HK-2 (cell line): ENCODE data around the gene PARN.
A peak's percentile ranks its signal among the peaks of the same experiment; 100 is the strongest.
"Not testable (repeated sequence)": the region's sequence is repeated elsewhere in the genome, so short reads cannot be mapped to it uniquely, and the experiment has no call there.

Source experiments
- DNase-seq: peaks from one replicate; pipeline ENCODE4 v3.0.0-alpha.2; 2018; ENCODE audit not compliant: unreplicated experiment

Gene PARN

DNA sequence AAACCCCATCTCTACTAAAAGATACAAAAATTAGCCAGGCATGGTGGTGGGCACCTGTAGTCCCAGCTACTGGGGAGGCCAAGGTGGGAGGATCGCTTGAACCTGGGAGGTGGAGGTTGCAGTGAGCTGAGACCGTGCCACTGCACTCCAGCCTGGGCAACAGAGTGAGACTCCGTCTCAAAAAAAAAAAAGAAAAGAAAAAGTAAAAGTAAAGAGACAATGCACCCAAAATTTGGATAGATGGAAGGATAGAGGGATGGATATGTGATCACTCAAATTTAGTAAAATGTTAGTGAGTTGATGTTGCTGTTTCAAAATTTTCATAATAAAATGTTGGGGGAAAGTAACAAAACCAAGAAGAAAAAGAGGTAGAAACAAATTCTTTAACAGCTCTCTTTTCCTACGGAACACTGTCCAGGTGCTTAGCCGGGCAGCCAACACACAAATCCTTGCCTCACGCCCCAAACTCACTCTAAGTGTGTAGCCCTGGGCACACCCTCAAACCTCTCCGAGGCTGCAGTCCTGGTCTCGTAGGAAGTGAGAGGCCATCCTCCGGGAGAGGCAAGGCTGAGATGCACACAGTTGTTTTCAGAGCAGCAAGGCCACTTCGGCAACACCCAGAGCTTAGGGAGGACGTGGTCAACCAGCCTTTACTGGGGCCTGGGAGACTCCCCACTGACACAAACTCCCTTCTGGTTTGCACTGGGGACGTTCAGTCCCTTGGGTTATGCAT is 228.9 kb downstream of the PARN start:
- DNase-seq, result not testable (repeated sequence)

- no peak for DNase-seq
Measured at GRCh38 chr16:14400285-14400977, 229.6 kb downstream of the PARN start.

- peak; percentile 71 for DNase-seq
Measured at GRCh38 chr16:14399378-14400284, 230.4 kb downstream of the PARN start.

DNA sequence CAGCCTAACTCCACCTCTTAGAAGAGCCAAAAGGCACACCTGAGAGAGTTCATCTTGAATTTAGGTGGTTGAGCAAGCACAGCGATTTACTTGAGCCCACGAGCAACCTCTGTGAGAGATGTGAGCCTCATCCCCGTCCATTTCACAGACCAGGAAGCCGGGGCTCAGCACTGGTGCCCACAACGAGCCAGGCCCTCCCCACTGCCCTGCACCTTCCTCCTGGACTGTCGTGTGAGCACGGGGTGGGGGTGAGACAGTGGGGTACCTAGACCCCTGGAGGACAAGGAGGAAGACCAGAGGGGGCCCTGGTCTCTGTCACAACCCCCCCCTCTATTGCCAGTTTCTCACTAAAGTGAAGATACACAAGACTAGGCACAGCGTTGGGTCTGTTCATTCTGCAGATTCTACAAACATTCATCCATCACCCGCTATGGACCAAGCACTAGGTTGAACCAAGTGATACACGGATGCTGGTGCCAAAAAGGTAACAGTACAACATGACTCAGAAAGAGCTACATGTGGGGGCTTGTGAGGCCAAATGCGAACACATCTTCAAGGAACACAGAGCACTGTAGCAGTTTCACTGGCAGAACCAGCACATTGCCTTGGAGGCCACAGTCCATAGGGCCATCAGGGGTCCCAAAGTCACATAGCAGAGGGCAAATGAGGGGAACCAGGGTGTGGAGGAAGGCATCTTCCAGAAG is 231.9 kb downstream of the PARN start:
- DNase-seq, result no peak

- DNase-seq, result not testable (repeated sequence)
Measured at GRCh38 chr16:14395710-14396304, 234.3 kb downstream of the PARN start.

- DNase-seq, result no peak
Measured at GRCh38 chr16:14394834-14395233, 235.2 kb downstream of the PARN start.

GRCh38 chr16:14392960-14393359 is 237.1 kb downstream of the PARN start:
- no peak for DNase-seq

GRCh38 chr16:14389359-14389758 is 240.7 kb downstream of the PARN start:
- no peak for DNase-seq

- DNase-seq, result no peak
Measured at GRCh38 chr16:14388243-14388642, 241.8 kb downstream of the PARN start.

DNA sequence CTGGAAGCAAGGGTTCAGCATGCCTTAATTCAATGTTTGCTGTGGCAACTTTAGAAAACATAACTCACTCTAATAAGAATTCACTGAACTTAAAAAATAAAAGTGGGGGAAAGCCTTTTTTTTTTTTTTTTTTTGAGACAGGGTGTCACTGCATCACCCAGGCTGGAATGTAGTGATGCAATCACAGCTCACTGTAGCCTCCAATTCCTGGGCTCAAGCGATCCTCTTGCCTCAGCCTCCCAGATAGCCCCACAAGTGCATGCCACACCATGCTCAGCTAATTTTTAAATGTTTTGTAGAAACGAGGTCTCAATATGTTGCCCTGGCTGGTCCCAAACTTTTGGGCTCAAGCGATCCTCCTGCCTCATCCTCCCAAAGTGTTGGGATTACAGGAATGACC is 243.9 kb downstream of the PARN start:
- no peak for DNase-seq
